Measurements from ENCODE around the gene YTHDF1. TPM values are rescaled to one million over a fixed set of nuclear protein-coding genes. Genes with fewer than 3 reads are reported as not detected.

The YTHDF1 gene
- total and polyA plus RNA-seq, 2 donors (not counting 1 experiment from before 2014, with no cell fraction given), result 25.3 to 40.5 TPM

DNA sequence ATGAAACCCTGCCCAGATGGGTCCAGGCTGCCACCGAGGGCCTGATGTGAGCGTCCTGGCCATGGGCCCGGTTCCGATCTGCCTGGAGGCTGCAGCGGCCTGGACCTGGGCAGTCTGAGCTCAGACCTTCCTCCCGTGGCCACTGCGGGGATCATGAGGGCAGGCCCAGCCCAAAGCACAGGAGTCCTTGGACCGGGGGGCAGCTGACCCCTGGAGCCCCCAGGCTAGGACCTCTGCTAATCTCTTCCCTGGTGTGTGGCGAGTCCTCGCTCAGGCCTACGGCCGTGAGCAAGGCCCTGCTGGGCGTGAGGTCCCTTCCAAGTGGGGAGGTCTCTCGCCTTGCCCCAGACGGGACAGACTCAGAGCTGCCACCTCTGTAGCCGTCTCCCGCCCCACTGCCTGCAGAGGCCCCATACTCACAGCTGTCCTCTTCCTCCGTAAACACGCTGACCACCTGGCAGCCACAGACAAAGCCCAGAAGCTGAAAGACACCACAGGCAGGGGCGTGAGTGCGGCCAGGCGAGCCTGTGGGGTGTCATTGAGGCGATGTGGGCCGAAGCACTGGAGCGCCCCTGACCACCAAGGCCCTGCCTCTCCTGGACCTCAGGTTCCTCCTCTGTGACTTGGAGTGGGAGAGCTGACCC, 27.8 kb upstream of the YTHDF1 start:
- ATAC-seq (ENCODE audit: low read depth) (no peak), DNase-seq (no peak)
- 86% methylated on average over 25 of the region's 25 CpGs for WGBS (ENCODE audit: insufficient coverage)
- H3K9me3 ChIP-seq (ENCODE audit: control extremely low read depth in 1 of 3, control insufficient read depth in 2 of 3, insufficient read depth in 1 of 3, low read length in 2 of 3), result no peaks in the 10 kb centered on the region
- H3K27me3 ChIP-seq (replicated peaks in 1 of 4; ENCODE audit: control extremely low read depth in 1 of 4, control insufficient read depth in 3 of 4, insufficient read depth in 4 of 4, low read length in 3 of 4), result peaks cover 0 to 22% (median 3%) of the 10 kb centered on the region in 4 experiments
- Mint-ChIP-seq H3K4me3 (no peak overlapping the region), H3K9me3 (ENCODE audit: insufficient read depth) (no peaks in the 10 kb centered on the region), H3K27ac (no peak overlapping the region), H3K27me3 (peaks cover 18% of the 10 kb centered on the region), H3K4me1 (no peaks in the 10 kb centered on the region)
- H3K4me3 ChIP-seq (ENCODE audit: control extremely low read depth in 1 of 5, extremely low read depth in 1 of 5, insufficient read depth in 1 of 5, low read depth in 2 of 5, low read length in 4 of 5), result no peak overlapping the region
- CTCF ChIA-PET, result no interaction called here
- POLR2A ChIA-PET, result no interaction called here
- intact Hi-C loops (cut with micrococcal nuclease), result no loop called here
- TF ChIP-seq, protein P1, sequence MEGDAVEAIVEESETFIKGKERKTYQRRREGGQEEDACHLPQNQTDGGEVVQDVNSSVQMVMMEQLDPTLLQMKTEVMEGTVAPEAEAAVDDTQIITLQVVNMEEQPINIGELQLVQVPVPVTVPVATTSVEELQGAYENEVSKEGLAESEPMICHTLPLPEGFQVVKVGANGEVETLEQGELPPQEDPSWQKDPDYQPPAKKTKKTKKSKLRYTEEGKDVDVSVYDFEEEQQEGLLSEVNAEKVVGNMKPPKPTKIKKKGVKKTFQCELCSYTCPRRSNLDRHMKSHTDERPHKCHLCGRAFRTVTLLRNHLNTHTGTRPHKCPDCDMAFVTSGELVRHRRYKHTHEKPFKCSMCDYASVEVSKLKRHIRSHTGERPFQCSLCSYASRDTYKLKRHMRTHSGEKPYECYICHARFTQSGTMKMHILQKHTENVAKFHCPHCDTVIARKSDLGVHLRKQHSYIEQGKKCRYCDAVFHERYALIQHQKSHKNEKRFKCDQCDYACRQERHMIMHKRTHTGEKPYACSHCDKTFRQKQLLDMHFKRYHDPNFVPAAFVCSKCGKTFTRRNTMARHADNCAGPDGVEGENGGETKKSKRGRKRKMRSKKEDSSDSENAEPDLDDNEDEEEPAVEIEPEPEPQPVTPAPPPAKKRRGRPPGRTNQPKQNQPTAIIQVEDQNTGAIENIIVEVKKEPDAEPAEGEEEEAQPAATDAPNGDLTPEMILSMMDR (IDR thresholded peaks at IDR 0.05), result no peak
- no peak for TF ChIP-seq EZH2 (IDR thresholded peaks at IDR 0.05; ENCODE audit: borderline replicate concordance, insufficient read depth, low read depth, low read length, poor library complexity, severe bottlenecking)
- no peaks in the 10 kb centered on the region for H3K36me3 ChIP-seq (replicated peaks in 1 of 2; ENCODE audit: control extremely low read depth in 1 of 2, control insufficient read depth in 1 of 2, extremely low read depth in 1 of 2, insufficient read depth in 2 of 2, low read length in 1 of 2)
- H3K4me2 ChIP-seq (replicated peaks; ENCODE audit: low read depth, low read length, poor library complexity, severe bottlenecking), result no peak overlapping the region
- peaks cover 3 to 5% of the 10 kb centered on the region in 2 donors for H3K4me1 ChIP-seq (ENCODE audit: control insufficient read depth in 2 of 2, insufficient read depth in 2 of 2, low read length in 2 of 2)
- no peaks in the 10 kb centered on the region for H3K79me2 ChIP-seq (ENCODE audit: control insufficient read depth, insufficient read depth, low read length)
- no peak overlapping the region for H3K9ac ChIP-seq (ENCODE audit: low read length)
- H3K27ac ChIP-seq (ENCODE audit: low read length in 2 of 2), result no peak overlapping the region
- no peaks in the 10 kb centered on the region for H4K20me1 ChIP-seq (ENCODE audit: control insufficient read depth, insufficient read depth, low read length, poor library complexity, severe bottlenecking)
- H2AFZ ChIP-seq (ENCODE audit: insufficient read depth, low read depth, low read length, poor library complexity, severe bottlenecking), result no peak overlapping the region

DNA sequence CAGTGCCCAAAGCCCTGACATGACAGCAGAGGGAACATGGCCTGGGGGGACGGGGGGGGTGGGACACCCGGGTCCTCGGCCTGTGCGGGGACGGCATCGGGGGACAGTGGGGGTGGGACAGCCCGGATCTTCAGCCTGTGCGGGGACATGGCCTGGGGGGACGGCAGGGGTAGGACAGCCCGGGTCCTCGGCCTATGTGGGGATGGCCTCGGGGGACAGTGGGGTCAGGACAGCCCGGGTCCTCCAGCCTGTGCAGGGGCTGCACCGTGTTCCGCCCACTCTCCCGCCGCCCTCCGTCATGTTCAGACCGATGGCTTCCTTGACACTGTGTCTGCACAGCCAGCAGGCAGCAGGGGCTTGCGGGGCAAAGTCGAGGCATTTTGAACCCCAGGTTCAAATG, 26.8 kb upstream of the YTHDF1 start:
- Mint-ChIP-seq H3K27ac (no peak overlapping the region), H3K27me3 (peaks cover 14% of the 10 kb centered on the region), H3K9me3 (ENCODE audit: insufficient read depth) (no peaks in the 10 kb centered on the region), H3K4me1 (no peaks in the 10 kb centered on the region), H3K4me3 (no peak overlapping the region)
- POLR2A ChIA-PET, result no interaction called here
- no peak overlapping the region for H3K4me2 ChIP-seq (replicated peaks; ENCODE audit: low read depth, low read length, poor library complexity, severe bottlenecking)
- intact Hi-C loops (cut with micrococcal nuclease), result no loop called here
- H3K4me1 ChIP-seq (ENCODE audit: control insufficient read depth in 2 of 2, insufficient read depth in 2 of 2, low read length in 2 of 2), result peaks cover 3 to 5% of the 10 kb centered on the region in 2 donors
- DNase-seq, result no peak
- no peak overlapping the region for H3K27ac ChIP-seq (ENCODE audit: low read length in 2 of 2)
- H2AFZ ChIP-seq (ENCODE audit: insufficient read depth, low read depth, low read length, poor library complexity, severe bottlenecking), result no peak overlapping the region
- H3K27me3 ChIP-seq (replicated peaks in 1 of 4; ENCODE audit: control extremely low read depth in 1 of 4, control insufficient read depth in 3 of 4, insufficient read depth in 4 of 4, low read length in 3 of 4), result peaks cover 0 to 17% (median 2%) of the 10 kb centered on the region in 4 experiments
- no peaks in the 10 kb centered on the region for H3K9me3 ChIP-seq (ENCODE audit: control extremely low read depth in 1 of 3, control insufficient read depth in 2 of 3, insufficient read depth in 1 of 3, low read length in 2 of 3)
- no peak for ATAC-seq (ENCODE audit: low read depth)
- CTCF ChIA-PET, result no interaction called here
- TF ChIP-seq, protein P1 (IDR thresholded peaks at IDR 0.05), result no peak
- TF ChIP-seq EZH2 (IDR thresholded peaks at IDR 0.05; ENCODE audit: borderline replicate concordance, insufficient read depth, low read depth, low read length, poor library complexity, severe bottlenecking), result no peak
- no peaks in the 10 kb centered on the region for H3K36me3 ChIP-seq (replicated peaks in 1 of 2; ENCODE audit: control extremely low read depth in 1 of 2, control insufficient read depth in 1 of 2, extremely low read depth in 1 of 2, insufficient read depth in 2 of 2, low read length in 1 of 2)
- WGBS (ENCODE audit: insufficient coverage), result 88% methylated on average over 21 of the region's 21 CpGs
- no peaks in the 10 kb centered on the region for H3K79me2 ChIP-seq (ENCODE audit: control insufficient read depth, insufficient read depth, low read length)
- H3K4me3 ChIP-seq (ENCODE audit: control extremely low read depth in 1 of 5, extremely low read depth in 1 of 5, insufficient read depth in 1 of 5, low read depth in 2 of 5, low read length in 4 of 5), result no peak overlapping the region
- no peak overlapping the region for H3K9ac ChIP-seq (ENCODE audit: low read length)
- H4K20me1 ChIP-seq (ENCODE audit: control insufficient read depth, insufficient read depth, low read length, poor library complexity, severe bottlenecking), result no peaks in the 10 kb centered on the region
